Measurements from ENCODE around the gene URAD.

Gene URAD

GRCh38 chr13:27971776-27972477, 16.6 kb downstream of the URAD start:
- no peak for TF ChIP-seq CTCF (IDR thresholded peaks at IDR 0.05; ENCODE audit: low read depth, low read length)
- in situ Hi-C loops (cut with HindIII; ENCODE audit: low sequenced_read_pairs): no loop called here
- H3K4me3 ChIP-seq (ENCODE audit: low read depth, low read length): no peak overlapping the region
- DNase-seq (ENCODE audit: low read depth, low spot score): no peak

- H3K4me3 ChIP-seq (ENCODE audit: low read depth, low read length): no peak overlapping the region
- DNase-seq (ENCODE audit: low read depth, low spot score): no peak
- TF ChIP-seq CTCF (IDR thresholded peaks at IDR 0.05; ENCODE audit: low read depth, low read length): no peak
- in situ Hi-C loops (cut with HindIII; ENCODE audit: low sequenced_read_pairs): no loop called here
These were observed 17.3 kb downstream of the URAD start for GRCh38 chr13:27971236-27971645.

- no peak for TF ChIP-seq CTCF (IDR thresholded peaks at IDR 0.05; ENCODE audit: low read depth, low read length)
- no peak for DNase-seq (ENCODE audit: low read depth, low spot score)
- no peak overlapping the region for H3K4me3 ChIP-seq (ENCODE audit: low read depth, low read length)
- in situ Hi-C loops (cut with HindIII; ENCODE audit: low sequenced_read_pairs): no loop called here
These were observed 17.9 kb downstream of the URAD start for GRCh38 chr13:27970382-27971235.

GRCh38 chr13:27969866-27970229, 18.6 kb downstream of the URAD start:
- no peak for TF ChIP-seq CTCF (IDR thresholded peaks at IDR 0.05; ENCODE audit: low read depth, low read length)
- no peak for DNase-seq (ENCODE audit: low read depth, low spot score)
- H3K4me3 ChIP-seq (ENCODE audit: low read depth, low read length): no peak overlapping the region
- in situ Hi-C loops (cut with HindIII; ENCODE audit: low sequenced_read_pairs): no loop called here

- in situ Hi-C loops (cut with HindIII; ENCODE audit: low sequenced_read_pairs): no loop called here
- H3K4me3 ChIP-seq (ENCODE audit: low read depth, low read length): no peak within 1 kb of the TSS
- no peak for TF ChIP-seq CTCF (IDR thresholded peaks at IDR 0.05; ENCODE audit: low read depth, low read length)
- no peak for DNase-seq (ENCODE audit: low read depth, low spot score)
These were observed 19.2 kb downstream of the URAD start, which contains the start of gene CDX2 for GRCh38 chr13:27969082-27969865. Gene CDX2, minus strand, starts transcription at chr13:27969315. Its CDS starts 309 bp downstream, at chr13:27969006.

- TF ChIP-seq CTCF (IDR thresholded peaks at IDR 0.05; ENCODE audit: low read depth, low read length): no peak
- DNase-seq (ENCODE audit: low read depth, low spot score): no peak
- in situ Hi-C loops (cut with HindIII; ENCODE audit: low sequenced_read_pairs): no loop called here
- H3K4me3 ChIP-seq (ENCODE audit: low read depth, low read length): no peak overlapping the region
These were observed 20.0 kb downstream of the URAD start for GRCh38 chr13:27968316-27969081.

Data from astrocyte of the spinal cord (primary cell).